GM23248 (cell line): ENCODE data around the gene ADH1B. TPM values are rescaled to one million over a fixed set of nuclear protein-coding genes. Genes with fewer than 3 reads are reported as not detected.
"Not testable (repeated sequence)": the region's sequence is repeated elsewhere in the genome, so short reads cannot be mapped to it uniquely, and the experiment has no call there.

Source experiments
- DNase-seq: peaks from one replicate; pipeline ENCODE4 v3.0.0-alpha.2; 2015
- H2AFZ ChIP-seq: fragments of 200-600 bp; sonication (generic); 2 replicates; pipeline ENCODE4 v1.6.1; 2016; ENCODE audit warnings: antibody characterized with exemption
- H3F3A ChIP-seq: fragments of 200-600 bp; sonication (generic); 2 replicates; pipeline ENCODE4 v1.6.1; 2016; ENCODE audit warnings: mild to moderate bottlenecking, antibody characterized with exemption, mixed run types; ENCODE audit not compliant: insufficient read depth
- H3K27ac ChIP-seq: fragments of 200-600 bp; sonication (generic); 2 replicates; pipeline ENCODE4 v1.5.1; 2016; ENCODE audit warnings: mild to moderate bottlenecking
- H3K27me3 ChIP-seq: fragments of 200-600 bp; sonication (generic); replicated peaks from 2 replicates; pipeline ENCODE4 v1.6.1; 2016; ENCODE audit warnings: mild to moderate bottlenecking; ENCODE audit not compliant: insufficient read depth
- H3K36me3 ChIP-seq: fragments of 200-600 bp; sonication (generic); 2 replicates; pipeline ENCODE4 v1.6.1; 2016; ENCODE audit warnings: low read depth, mild to moderate bottlenecking
- H3K4me1 ChIP-seq: fragments of 200-600 bp; sonication (generic); 2 replicates; pipeline ENCODE4 v1.6.1; 2016; ENCODE audit warnings: mild to moderate bottlenecking; ENCODE audit not compliant: insufficient read depth
- H3K4me2 ChIP-seq: fragments of 200-600 bp; sonication (generic); one replicate; pipeline ENCODE4 v1.6.1; 2016; ENCODE audit warnings: mild to moderate bottlenecking; ENCODE audit not compliant: unreplicated experiment
- H3K4me3 ChIP-seq: fragments of 200-600 bp; sonication (generic); 2 replicates; pipeline ENCODE4 v1.5.1; 2016; ENCODE audit warnings: mild to moderate bottlenecking
- H3K79me2 ChIP-seq: fragments of 200-600 bp; sonication (generic); 2 replicates; pipeline ENCODE4 v1.6.1; 2016; ENCODE audit warnings: mild to moderate bottlenecking; ENCODE audit not compliant: insufficient read depth
- H3K9ac ChIP-seq: fragments of 200-600 bp; sonication (generic); 2 replicates; pipeline ENCODE4 v1.6.1; 2016; ENCODE audit warnings: mild to moderate bottlenecking
- H3K9me2 ChIP-seq: fragments of 200-600 bp; sonication (generic); 2 replicates; pipeline ENCODE4 v1.6.1; 2016; ENCODE audit warnings: mixed run types, mild to moderate bottlenecking, moderate library complexity; ENCODE audit not compliant: insufficient read depth
- H3K9me3 ChIP-seq: fragments of 200-600 bp; sonication (generic); one replicate; pipeline ENCODE4 v1.6.1; 2017; ENCODE audit warnings: low read depth
- H4K20me1 ChIP-seq: fragments of 200-600 bp; sonication (generic); 2 replicates; pipeline ENCODE4 v1.6.0; 2016; ENCODE audit not compliant: insufficient read depth
- EZH2 ChIP-seq: fragments of 200-600 bp; sonication (generic); IDR thresholded peaks from 2 replicates; pipeline ENCODE4 v1.6.1; 2018; ENCODE audit warnings: antibody characterized with exemption, mild to moderate bottlenecking; ENCODE audit not compliant: insufficient read depth, poor library complexity, severe bottlenecking
- EZH2phosphoT487 ChIP-seq: fragments of 200-600 bp; sonication (generic); IDR thresholded peaks from 2 replicates; pipeline ENCODE4 v1.6.1; 2018; ENCODE audit warnings: antibody characterized with exemption, moderate library complexity, mild to moderate bottlenecking, low read depth; ENCODE audit not compliant: insufficient read depth
- WGBS, 2 experiments: methylation state at CpG; one replicate each; pipeline ENCODE4 v1.1.6; 2015 to 2017; ENCODE audit warnings: low lambda C conversion rate in 2 of 2, low coverage in 1 of 2; ENCODE audit errors: missing lambda C conversion rate in 2 of 2; 5-methylcytosine and 5-hydroxymethylcytosine counted together
- in situ Hi-C: fragments of 300-500 bp; cut with MboI; formaldehyde crosslinking; loops from 2 replicates; pipeline ENCODE4 v1.15.0; 2020
- polyA plus RNA-seq: library from polyadenylated mRNA; unstranded; fragments of >200 nt; fragmentation: Nextera tagmentation; extraction: Ambion mirVana; gene quantifications from 2 replicates; pipeline ENCODE4 v1.2.1, GENCODE V29; 2016
- total RNA-seq: library from RNA; depleted of rRNA; stranded (reverse); fragments of >200 nt; shearing (Covaris generic); gene quantifications from 2 replicates; pipeline ENCODE4 v1.2.3, GENCODE V29; 2014; rRNA removed

The ADH1B gene
- total RNA-seq (not detected in 2 replicates), polyA plus RNA-seq (0.15 TPM in 1 of 2 replicates, not detected in the other)

GRCh38 chr4:99321241-99322191 lies at the start of gene ADH1B:
Gene ADH1B (minus strand): TSS chr4:99321401. CDS start chr4:99321331, 70 bp downstream.
- DNase-seq: no peak
- no peaks in the 10 kb centered on the region for H4K20me1 ChIP-seq
- no peaks in the 10 kb centered on the region for H3K9me2 ChIP-seq
- peaks cover 14% of the 10 kb centered on the region; the same call in 1 of the 2 replicates for H3F3A ChIP-seq
- in situ Hi-C loops: no loop called here
- TF ChIP-seq EZH2 (no peak), EZH2phosphoT487 (no peak)
- H3K36me3 ChIP-seq: no peaks in the 10 kb centered on the region
- H3K9me3 ChIP-seq: no peaks in the 10 kb centered on the region
- peaks cover 13% of the 10 kb centered on the region for H3K4me1 ChIP-seq
- H3K9ac ChIP-seq: no peak within 1 kb of the TSS
- H3K4me2 ChIP-seq: no peak within 1 kb of the TSS
- H3K4me3 ChIP-seq: no peak within 1 kb of the TSS
- H3K27me3 ChIP-seq: no peaks in the 10 kb centered on the region
- WGBS, 2 experiments: 43 to 45% methylated on average over 8 of the region's 8 CpGs
- H2AFZ ChIP-seq: no peak within 1 kb of the TSS; the same call in 1 of the 2 replicates
- H3K27ac ChIP-seq: no peak within 1 kb of the TSS
- H3K79me2 ChIP-seq: no peaks in the 10 kb centered on the region

GRCh38 chr4:99367817-99368216 lies 46.6 kb upstream of the ADH1B start:
- H3K27ac ChIP-seq, H4K20me1 ChIP-seq, H3K4me2 ChIP-seq, H3K4me3 ChIP-seq, H3K9ac ChIP-seq, H2AFZ ChIP-seq, H3K27me3 ChIP-seq, in situ Hi-C loops, H3K79me2 ChIP-seq, DNase-seq, H3K4me1 ChIP-seq, H3F3A ChIP-seq, H3K36me3 ChIP-seq, H3K9me2 ChIP-seq, H3K9me3 ChIP-seq: not testable (repeated sequence)
- 48 to 51% methylated on average over 2 of the region's 2 CpGs for WGBS, 2 experiments

- no peaks in the 10 kb centered on the region for H3F3A ChIP-seq
These were observed 45.3 kb upstream of the ADH1B start for GRCh38 chr4:99366491-99366890.

GRCh38 chr4:99362768-99363167 lies 41.6 kb upstream of the ADH1B start:
- in situ Hi-C loops: no loop called here
- no peak for DNase-seq
- no peak for TF ChIP-seq EZH2
- TF ChIP-seq EZH2phosphoT487: no peak
- H3K4me2 ChIP-seq: no peak overlapping the region
- no peak overlapping the region for H3K4me3 ChIP-seq
- H3K9me2 ChIP-seq: no peaks in the 10 kb centered on the region
- no peaks in the 10 kb centered on the region for H4K20me1 ChIP-seq
- no peak overlapping the region for H3K27ac ChIP-seq
- H3K9ac ChIP-seq: no peak overlapping the region
- H3K79me2 ChIP-seq: no peaks in the 10 kb centered on the region
- H3F3A ChIP-seq: no peaks in the 10 kb centered on the region
- no peaks in the 10 kb centered on the region for H3K27me3 ChIP-seq
- H3K4me1 ChIP-seq: peaks cover 13% of the 10 kb centered on the region; the same call in 1 of the 2 replicates
- H3K36me3 ChIP-seq: no peaks in the 10 kb centered on the region
- H3K9me3 ChIP-seq: no peaks in the 10 kb centered on the region
- H2AFZ ChIP-seq: no peak overlapping the region

More at GRCh38 chr4:99366491-99366890, 45.3 kb upstream of the ADH1B start:
- no peaks in the 10 kb centered on the region for H3K9me3 ChIP-seq
- H3K9me2 ChIP-seq: no peaks in the 10 kb centered on the region
- no peak overlapping the region for H3K9ac ChIP-seq
- no peak overlapping the region for H3K4me2 ChIP-seq
- no peaks in the 10 kb centered on the region for H3K27me3 ChIP-seq
- in situ Hi-C loops: no loop called here
- H3K4me1 ChIP-seq: peaks cover 8% of the 10 kb centered on the region; the same call in 1 of the 2 replicates
- no peak for TF ChIP-seq EZH2phosphoT487
- TF ChIP-seq EZH2: no peak
- WGBS, 2 experiments: 35 to 45% methylated on average over 1 of the region's 1 CpG
- H3K79me2 ChIP-seq: no peaks in the 10 kb centered on the region
- H3K4me3 ChIP-seq: no peak overlapping the region
- no peak overlapping the region for H2AFZ ChIP-seq
- H3K36me3 ChIP-seq: no peaks in the 10 kb centered on the region
- no peak overlapping the region for H3K27ac ChIP-seq
- no peaks in the 10 kb centered on the region for H4K20me1 ChIP-seq
- DNase-seq: no peak
